Neural progenitor cell (in vitro differentiated cells): ENCODE results near the gene INPP5D. TPM values are rescaled to one million over a fixed set of nuclear protein-coding genes. Genes with fewer than 3 reads are reported as not detected.

ENCODE experiments used
- DNase-seq: peaks from one replicate; pipeline ENCODE4 v3.0.0-alpha.2; 2016; ENCODE audit warnings: low spot score
- H2AFZ ChIP-seq: fragments of 200-600 bp; sonication (generic); replicated peaks from 2 replicates; pipeline ENCODE4 v1.6.1; 2016; ENCODE audit warnings: antibody characterized with exemption
- H3F3A ChIP-seq: fragments of 200-600 bp; sonication (generic); 2 replicates; pipeline ENCODE4 v1.6.1; 2016; ENCODE audit warnings: antibody characterized with exemption, low read depth
- H3K27ac ChIP-seq: fragments of 200-600 bp; sonication (generic); 2 replicates; pipeline ENCODE4 v1.5.1; 2016; ENCODE audit warnings: mild to moderate bottlenecking
- H3K27me3 ChIP-seq: fragments of 200-600 bp; sonication (generic); 2 replicates; pipeline ENCODE4 v1.6.1; 2016; ENCODE audit warnings: mild to moderate bottlenecking, moderate library complexity
- H3K36me3 ChIP-seq: fragments of 200-600 bp; sonication (generic); 2 replicates; pipeline ENCODE4 v1.5.1; 2016
- H3K4me1 ChIP-seq: fragments of 200-600 bp; sonication (generic); 2 replicates; pipeline ENCODE4 v1.6.1; 2016; ENCODE audit warnings: mixed run types
- H3K4me2 ChIP-seq: fragments of 200-600 bp; sonication (generic); 2 replicates; pipeline ENCODE4 v1.6.1; 2016
- H3K4me3 ChIP-seq: fragments of 200-600 bp; sonication (generic); 2 replicates; pipeline ENCODE4 v1.5.1; 2016
- H3K79me2 ChIP-seq: fragments of 200-600 bp; sonication (generic); 2 replicates; pipeline ENCODE4 v1.6.1; 2016; ENCODE audit warnings: low read depth
- H3K9ac ChIP-seq: fragments of 200-600 bp; sonication (generic); 2 replicates; pipeline ENCODE4 v1.6.1; 2016
- H3K9me3 ChIP-seq: fragments of 200-600 bp; sonication (generic); 2 replicates; pipeline ENCODE4 v1.5.1; 2016; ENCODE audit warnings: low read depth
- H4K20me1 ChIP-seq: fragments of 200-600 bp; sonication (generic); 2 replicates; pipeline ENCODE4 v1.6.1; 2016; ENCODE audit warnings: low read depth
- H3K27ac Mint-ChIP-seq: 3 replicates; pipeline ENCODE4 v1.8.0; 2021; ENCODE audit warnings: mixed read lengths
- H3K27me3 Mint-ChIP-seq: 2 replicates; pipeline ENCODE4 v1.8.0; 2022; ENCODE audit warnings: low read depth, mild to moderate bottlenecking, inconsistent platforms, moderate library complexity, mixed read lengths; ENCODE audit not compliant: insufficient read depth
- H3K36me3 Mint-ChIP-seq: 3 replicates; pipeline ENCODE4 v1.8.0; 2021; ENCODE audit warnings: mixed read lengths
- H3K4me1 Mint-ChIP-seq: 3 replicates; pipeline ENCODE4 v1.8.0; 2021; ENCODE audit warnings: mixed read lengths
- H3K4me3 Mint-ChIP-seq: 3 replicates; pipeline ENCODE4 v1.8.0; 2021; ENCODE audit warnings: mild to moderate bottlenecking, moderate library complexity, mixed read lengths
- H3K9me3 Mint-ChIP-seq: 3 replicates; pipeline ENCODE4 v1.8.0; 2020; ENCODE audit warnings: mixed read lengths
- EZH2 ChIP-seq: fragments of 200-600 bp; sonication (generic); IDR thresholded peaks from 2 replicates; pipeline ENCODE4 v1.6.1; 2017; ENCODE audit warnings: antibody characterized with exemption, mild to moderate bottlenecking, moderate library complexity
- EZH2phosphoT487 ChIP-seq: fragments of 200-600 bp; sonication (generic); IDR thresholded peaks from 2 replicates; pipeline ENCODE4 v1.6.1; 2017; ENCODE audit warnings: antibody characterized with exemption
- total RNA-seq: library from RNA; depleted of rRNA; stranded (reverse); fragments of >200 nt; gene quantifications from 2 replicates; pipeline ENCODE4 v1.2.3, GENCODE V29; 2015; ENCODE audit warnings: low replicate concordance
- TF ChIP-seq, protein P1 (sequence below): fragments of 200-600 bp; sonication (generic); IDR thresholded peaks from 2 replicates; pipeline ENCODE4 v1.5.1; 2017; ENCODE audit warnings: antibody characterized with exemption, mild to moderate bottlenecking

INPP5D gene
- total RNA-seq, 1 donor from 2014 or later: 4.2 TPM

DNA sequence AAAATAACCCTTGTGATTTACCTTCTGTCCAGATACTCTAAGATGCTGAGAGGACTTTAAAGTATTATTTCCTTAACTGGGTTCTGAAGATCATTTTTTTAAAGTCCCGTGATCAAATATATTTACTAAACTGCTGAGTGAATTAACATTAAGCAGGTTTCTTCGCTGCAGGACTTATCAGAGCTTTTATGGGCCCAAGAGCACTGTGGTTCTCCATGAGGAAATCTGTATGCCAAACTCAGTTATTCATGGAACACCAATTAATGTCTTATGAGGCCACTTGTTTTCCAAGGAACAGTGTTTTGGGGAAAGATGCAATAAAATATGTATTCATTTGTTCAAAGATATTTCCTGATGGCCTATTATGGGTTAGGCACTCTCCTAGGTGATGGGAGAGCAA lies 111.2 kb downstream of the INPP5D start:
- H3K4me3 Mint-ChIP-seq: no peak overlapping the region
- Histone ChIP-seq H3K4me3 (no peak overlapping the region), H4K20me1 (no peaks in the 10 kb centered on the region), H3K27ac (no peak overlapping the region), H3F3A (no peaks in the 10 kb centered on the region), H3K9me3 (no peaks in the 10 kb centered on the region), H3K79me2 (no peaks in the 10 kb centered on the region), H2AFZ (no peak overlapping the region), H3K4me2 (no peak overlapping the region), H3K36me3 (no peaks in the 10 kb centered on the region), H3K27me3 (no peaks in the 10 kb centered on the region), H3K4me1 (no peaks in the 10 kb centered on the region), H3K9ac (no peak overlapping the region)
- H3K27ac Mint-ChIP-seq: no peak overlapping the region
- TF ChIP-seq, protein P1, sequence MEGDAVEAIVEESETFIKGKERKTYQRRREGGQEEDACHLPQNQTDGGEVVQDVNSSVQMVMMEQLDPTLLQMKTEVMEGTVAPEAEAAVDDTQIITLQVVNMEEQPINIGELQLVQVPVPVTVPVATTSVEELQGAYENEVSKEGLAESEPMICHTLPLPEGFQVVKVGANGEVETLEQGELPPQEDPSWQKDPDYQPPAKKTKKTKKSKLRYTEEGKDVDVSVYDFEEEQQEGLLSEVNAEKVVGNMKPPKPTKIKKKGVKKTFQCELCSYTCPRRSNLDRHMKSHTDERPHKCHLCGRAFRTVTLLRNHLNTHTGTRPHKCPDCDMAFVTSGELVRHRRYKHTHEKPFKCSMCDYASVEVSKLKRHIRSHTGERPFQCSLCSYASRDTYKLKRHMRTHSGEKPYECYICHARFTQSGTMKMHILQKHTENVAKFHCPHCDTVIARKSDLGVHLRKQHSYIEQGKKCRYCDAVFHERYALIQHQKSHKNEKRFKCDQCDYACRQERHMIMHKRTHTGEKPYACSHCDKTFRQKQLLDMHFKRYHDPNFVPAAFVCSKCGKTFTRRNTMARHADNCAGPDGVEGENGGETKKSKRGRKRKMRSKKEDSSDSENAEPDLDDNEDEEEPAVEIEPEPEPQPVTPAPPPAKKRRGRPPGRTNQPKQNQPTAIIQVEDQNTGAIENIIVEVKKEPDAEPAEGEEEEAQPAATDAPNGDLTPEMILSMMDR: no peak
- TF ChIP-seq EZH2phosphoT487 (no peak), EZH2 (no peak)
- H3K4me1 Mint-ChIP-seq: peaks cover 4% of the 10 kb centered on the region
- DNase-seq: no peak
- H3K27me3 Mint-ChIP-seq: peaks cover 8% of the 10 kb centered on the region
- H3K9me3 Mint-ChIP-seq: peaks cover 4% of the 10 kb centered on the region
- H3K36me3 Mint-ChIP-seq: no peaks in the 10 kb centered on the region

DNA sequence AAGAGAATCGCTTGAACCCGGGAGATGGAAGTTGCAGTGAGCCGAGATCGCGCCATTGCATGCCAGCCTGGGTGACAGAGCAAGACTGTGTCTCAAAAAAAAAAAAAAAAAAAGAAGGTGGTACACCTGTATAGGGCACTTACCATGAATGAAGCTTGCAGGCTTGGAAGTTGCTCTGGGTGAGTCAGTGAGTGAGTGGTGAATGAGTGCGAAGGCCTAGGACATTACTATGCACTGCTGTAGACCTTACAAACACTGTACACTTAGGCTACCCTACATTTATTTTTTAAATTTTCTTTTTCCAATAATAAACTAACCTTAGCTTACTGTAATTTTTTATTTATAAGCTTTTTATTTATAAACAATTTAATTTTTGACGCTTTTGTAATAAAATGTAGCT lies 113.0 kb downstream of the INPP5D start:
- Histone ChIP-seq H3F3A (no peaks in the 10 kb centered on the region), H3K4me2 (no peak overlapping the region), H4K20me1 (no peaks in the 10 kb centered on the region), H3K27ac (no peak overlapping the region), H3K79me2 (no peaks in the 10 kb centered on the region), H2AFZ (no peak overlapping the region), H3K36me3 (no peaks in the 10 kb centered on the region), H3K27me3 (no peaks in the 10 kb centered on the region), H3K4me3 (no peak overlapping the region), H3K9ac (no peak overlapping the region), H3K4me1 (no peaks in the 10 kb centered on the region), H3K9me3 (no peaks in the 10 kb centered on the region)
- DNase-seq: no peak
- Mint-ChIP-seq H3K9me3 (peaks cover 4% of the 10 kb centered on the region), H3K4me1 (peaks cover 6% of the 10 kb centered on the region), H3K27ac (no peak overlapping the region), H3K4me3 (no peak overlapping the region), H3K36me3 (no peaks in the 10 kb centered on the region), H3K27me3 (peaks cover 11% of the 10 kb centered on the region)
- TF ChIP-seq EZH2 (no peak), EZH2phosphoT487 (no peak)
- TF ChIP-seq, protein P1: no peak

DNA sequence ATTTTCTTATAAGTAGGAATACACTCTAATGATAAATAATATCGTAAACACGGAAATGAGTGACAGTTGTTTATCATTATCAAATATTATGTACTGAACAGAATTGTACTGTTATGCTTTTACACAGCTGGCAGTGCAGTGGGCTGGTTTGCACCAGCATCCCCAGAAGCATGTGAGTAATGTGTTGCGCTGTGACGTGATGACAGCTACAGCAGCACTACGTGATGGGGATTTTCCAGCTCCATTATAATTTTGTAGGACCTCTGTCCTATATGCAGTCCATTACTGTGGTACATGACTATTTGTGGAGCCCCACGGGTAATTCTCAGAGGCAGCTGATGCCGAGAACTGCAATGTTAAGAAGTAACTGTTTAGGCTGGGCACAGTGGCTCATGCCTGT lies 114.0 kb downstream of the INPP5D start:
- DNase-seq: no peak

More for the DNA sequence above, 114.0 kb downstream of the INPP5D start:
- Histone ChIP-seq H3K79me2 (no peaks in the 10 kb centered on the region), H3K4me3 (no peak overlapping the region), H3K27ac (no peak overlapping the region), H4K20me1 (no peaks in the 10 kb centered on the region), H3K4me1 (no peaks in the 10 kb centered on the region), H3K4me2 (no peak overlapping the region), H2AFZ (no peak overlapping the region), H3F3A (no peaks in the 10 kb centered on the region), H3K27me3 (no peaks in the 10 kb centered on the region), H3K9ac (no peak overlapping the region), H3K9me3 (no peaks in the 10 kb centered on the region), H3K36me3 (no peaks in the 10 kb centered on the region)
- Mint-ChIP-seq H3K27me3 (peaks cover 8% of the 10 kb centered on the region), H3K4me1 (peaks cover 4% of the 10 kb centered on the region), H3K27ac (no peak overlapping the region), H3K36me3 (no peaks in the 10 kb centered on the region), H3K9me3 (peaks cover 8% of the 10 kb centered on the region), H3K4me3 (no peak overlapping the region)
- TF ChIP-seq, protein P1: no peak
- no peak for TF ChIP-seq EZH2
- no peak for TF ChIP-seq EZH2phosphoT487
